ENCODE data around the gene ZBTB9. TPM values are rescaled to one million over a fixed set of nuclear protein-coding genes. Genes with fewer than 3 reads are reported as not detected.

The ZBTB9 gene
- total RNA-seq, 4 donors from 2014 or later = 1.7 to 3.5 (median 3.0) TPM

- H3K27me3 ChIP-seq = peaks cover 0 to 18% (median 0%) of the 10 kb centered on the region in 4 donors
- no peak for TF ChIP-seq EP300 (IDR thresholded peaks at IDR 0.05)
- no peak for TF ChIP-seq CTCF (IDR thresholded peaks at IDR 0.05)
- TF ChIP-seq POLR2A (IDR thresholded peaks at IDR 0.05; ENCODE audit: low read depth) = no peak
- TF ChIP-seq POLR2AphosphoS5 (IDR thresholded peaks at IDR 0.05) = no peak
- intact Hi-C loops (cut with DNase I) = no loop called here
- H3K27ac ChIP-seq (replicated peaks in 1 of 4) = no peak overlapping the region
- H3K4me3 ChIP-seq = no peak overlapping the region
- H3K36me3 ChIP-seq = no peaks in the 10 kb centered on the region
- no peaks in the 10 kb centered on the region for H3K9me3 ChIP-seq
- 91% methylated on average over 18 of the region's 23 CpGs for WGBS
- DNase-seq (ENCODE audit: extremely low spot score) = no peak
- H3K4me1 ChIP-seq = no peaks in the 10 kb centered on the region
Observed at GRCh38 chr6:33502486-33502885, 48.1 kb downstream of the ZBTB9 start.

- Histone ChIP-seq H3K36me3 (no peaks in the 10 kb centered on the region), H3K27me3 (peaks cover 0 to 21% (median 0%) of the 10 kb centered on the region in 4 donors), H3K4me3 (no peak overlapping the region), H3K4me1 (peaks cover 0 to 4% (median 2%) of the 10 kb centered on the region in 4 donors), H3K27ac (replicated peaks in 1 of 4) (no peak overlapping the region), H3K9me3 (no peaks in the 10 kb centered on the region)
- TF ChIP-seq EP300 (IDR thresholded peaks at IDR 0.05) (no peak), POLR2AphosphoS5 (IDR thresholded peaks at IDR 0.05) (no peak), POLR2A (IDR thresholded peaks at IDR 0.05; ENCODE audit: low read depth) (no peak), CTCF (IDR thresholded peaks at IDR 0.05) (no peak)
- intact Hi-C loops (cut with DNase I) = no loop called here
- no peak for DNase-seq (ENCODE audit: extremely low spot score)
Observed at GRCh38 chr6:33504486-33504885, 50.1 kb downstream of the ZBTB9 start.

GRCh38 chr6:33505548-33506370, 51.4 kb downstream of the ZBTB9 start:
- TF ChIP-seq POLR2A (IDR thresholded peaks at IDR 0.05; ENCODE audit: low read depth) (no peak), POLR2AphosphoS5 (IDR thresholded peaks at IDR 0.05) (no peak)
- no peak for DNase-seq (ENCODE audit: extremely low spot score)
- Histone ChIP-seq H3K27me3 (peaks cover 0 to 28% (median 0%) of the 10 kb centered on the region in 4 donors), H3K4me3 (no peak overlapping the region), H3K9me3 (no peaks in the 10 kb centered on the region), H3K36me3 (no peaks in the 10 kb centered on the region), H3K4me1 (peaks cover 0 to 5% (median 2%) of the 10 kb centered on the region in 4 donors), H3K27ac (replicated peaks in 1 of 4) (no peak overlapping the region)
- 65% methylated on average over 7 of the region's 7 CpGs for WGBS
- intact Hi-C loops (cut with DNase I) = no loop called here

Small RNAs within 50 kb of the gene (small RNA-seq; reads per million reads assigned to genes)
- 0 reads per million in 3 donors for gene ZBTB9

Other genes with a start within 250 kb of the ZBTB9 start
- 10 to 100 TPM in 3 of 4 donors, 1 to 10 TPM in 1; 2.0 to 15.0 (median 12.9) TPM for gene HSD17B8, start 249.9 kb upstream of the ZBTB9 start, total RNA-seq
- gene RING1, start 246.1 kb upstream of the ZBTB9 start, total RNA-seq = 10 to 100 TPM; 15.0 to 25.3 (median 20.6) TPM
- 10 to 100 TPM; 22.5 to 34.9 (median 31.8) TPM for gene VPS52, start 182.7 kb upstream of the ZBTB9 start, total RNA-seq
- gene RPS18, start 182.5 kb upstream of the ZBTB9 start, total RNA-seq = 1,000 to 10,000 TPM; 1,642 to 3,082 (median 2,562) TPM
- 10 to 100 TPM; 13.1 to 26.8 (median 24.2) TPM for gene B3GALT4, start 177.5 kb upstream of the ZBTB9 start, total RNA-seq
- 10 to 100 TPM; 30.5 to 42.6 (median 35.7) TPM for gene WDR46, start 165.3 kb upstream of the ZBTB9 start, total RNA-seq
- 10 to 100 TPM; 29.1 to 54.2 (median 43.7) TPM for gene PFDN6, start 165.0 kb upstream of the ZBTB9 start, total RNA-seq
- 10 to 100 TPM; 38.2 to 89.3 (median 65.3) TPM for gene RGL2, start 155.6 kb upstream of the ZBTB9 start, total RNA-seq
- 100 to 1,000 TPM in 1 of 4 donors, 10 to 100 TPM in 3; 69.8 to 150 (median 86.6) TPM for gene TAPBP, start 140.5 kb upstream of the ZBTB9 start, total RNA-seq
- gene ZBTB22, start 136.8 kb upstream of the ZBTB9 start, total RNA-seq = 10 to 100 TPM; 12.9 to 24.2 (median 15.8) TPM
- 10 to 100 TPM; 29.5 to 51.1 (median 40.9) TPM for gene DAXX, start 131.6 kb upstream of the ZBTB9 start, total RNA-seq
- gene KIFC1, start 62.8 kb upstream of the ZBTB9 start, total RNA-seq = 1 to 10 TPM in 1 of 4 donors, under 1 TPM in 2, not detected in 1; 0.39 to 1.1 (median 0.42) TPM
- 10 to 100 TPM; 68.5 to 91.5 (median 84.9) TPM for gene PHF1, start 43.6 kb upstream of the ZBTB9 start, total RNA-seq
- gene CUTA, start 36.5 kb upstream of the ZBTB9 start, total RNA-seq = 100 to 1,000 TPM; 109 to 136 (median 123) TPM
- 10 to 100 TPM in 3 of 4 donors, 1 to 10 TPM in 1; 8.0 to 17.6 (median 13.2) TPM for gene SYNGAP1, start 34.5 kb upstream of the ZBTB9 start, total RNA-seq
- 10 to 100 TPM in 3 of 4 donors, 1 to 10 TPM in 1; 9.9 to 13.1 (median 11.7) TPM for gene BAK1, start 125.7 kb downstream of the ZBTB9 start, total RNA-seq
- gene ITPR3, start 166.7 kb downstream of the ZBTB9 start, total RNA-seq = 10 to 100 TPM; 12.1 to 24.9 (median 20.5) TPM

Data from esophagus muscularis mucosa (tissue), 4 donors.